Measurements from ENCODE around the gene GANAB.

GANAB gene

DNA sequence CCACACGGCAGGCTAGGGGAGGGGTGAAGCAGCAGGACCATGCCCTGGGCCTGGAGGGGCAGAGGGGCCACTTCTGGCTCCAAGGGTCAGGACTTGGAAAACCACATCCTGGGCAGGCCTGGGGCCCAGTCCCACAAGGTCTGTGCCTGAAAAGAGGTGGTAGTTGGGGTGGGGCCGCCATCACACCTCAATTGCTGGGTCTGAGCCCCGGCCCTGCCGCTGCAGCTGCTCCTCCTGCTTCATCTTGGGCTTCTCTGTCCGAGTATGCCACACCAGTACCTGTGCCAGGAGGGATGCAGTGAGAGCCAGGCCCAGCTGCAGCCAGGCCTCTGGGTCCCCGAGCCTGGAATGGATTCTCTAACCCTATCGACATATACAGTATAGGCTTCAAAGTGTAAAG, 30.9 kb downstream of the GANAB start:
- Histone ChIP-seq H2AFZ (ENCODE audit: low read length) (no peak overlapping the region), H3K27me3 (ENCODE audit: insufficient read depth, low read length, poor library complexity, severe bottlenecking) (no peaks in the 10 kb centered on the region), H3K36me3 (ENCODE audit: insufficient read depth, low read length) (no peaks in the 10 kb centered on the region), H4K20me1 (ENCODE audit: insufficient read depth, low read length, poor library complexity, severe bottlenecking) (no peaks in the 10 kb centered on the region), H3K4me2 (ENCODE audit: low read depth, low read length, poor library complexity, severe bottlenecking) (no peak overlapping the region), H3K79me2 (ENCODE audit: insufficient read depth, low read length) (peaks cover 23% of the 10 kb centered on the region), H3F3A (ENCODE audit: low read depth) (peaks cover 8% of the 10 kb centered on the region), H3K9me2 (replicated peaks; ENCODE audit: low read depth, low read length) (no peaks in the 10 kb centered on the region), H3K4me3 (ENCODE audit: low read length, poor library complexity, severe bottlenecking) (no peak overlapping the region), H3K9ac (ENCODE audit: low read depth, low read length, poor library complexity, severe bottlenecking) (no peak overlapping the region), H3K4me1 (ENCODE audit: insufficient read depth, low read length, poor library complexity, severe bottlenecking) (peaks cover 20% of the 10 kb centered on the region), H3K9me3 (ENCODE audit: insufficient read depth, low read depth, low read length) (no peaks in the 10 kb centered on the region)
- TF ChIP-seq, protein P1, sequence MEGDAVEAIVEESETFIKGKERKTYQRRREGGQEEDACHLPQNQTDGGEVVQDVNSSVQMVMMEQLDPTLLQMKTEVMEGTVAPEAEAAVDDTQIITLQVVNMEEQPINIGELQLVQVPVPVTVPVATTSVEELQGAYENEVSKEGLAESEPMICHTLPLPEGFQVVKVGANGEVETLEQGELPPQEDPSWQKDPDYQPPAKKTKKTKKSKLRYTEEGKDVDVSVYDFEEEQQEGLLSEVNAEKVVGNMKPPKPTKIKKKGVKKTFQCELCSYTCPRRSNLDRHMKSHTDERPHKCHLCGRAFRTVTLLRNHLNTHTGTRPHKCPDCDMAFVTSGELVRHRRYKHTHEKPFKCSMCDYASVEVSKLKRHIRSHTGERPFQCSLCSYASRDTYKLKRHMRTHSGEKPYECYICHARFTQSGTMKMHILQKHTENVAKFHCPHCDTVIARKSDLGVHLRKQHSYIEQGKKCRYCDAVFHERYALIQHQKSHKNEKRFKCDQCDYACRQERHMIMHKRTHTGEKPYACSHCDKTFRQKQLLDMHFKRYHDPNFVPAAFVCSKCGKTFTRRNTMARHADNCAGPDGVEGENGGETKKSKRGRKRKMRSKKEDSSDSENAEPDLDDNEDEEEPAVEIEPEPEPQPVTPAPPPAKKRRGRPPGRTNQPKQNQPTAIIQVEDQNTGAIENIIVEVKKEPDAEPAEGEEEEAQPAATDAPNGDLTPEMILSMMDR (conservative IDR thresholded peaks at IDR 0.05; ENCODE audit: low read length), result no peak
- TF ChIP-seq EZH2phosphoT487 (IDR thresholded peaks at IDR 0.05; ENCODE audit: borderline replicate concordance), result no peak

DNA sequence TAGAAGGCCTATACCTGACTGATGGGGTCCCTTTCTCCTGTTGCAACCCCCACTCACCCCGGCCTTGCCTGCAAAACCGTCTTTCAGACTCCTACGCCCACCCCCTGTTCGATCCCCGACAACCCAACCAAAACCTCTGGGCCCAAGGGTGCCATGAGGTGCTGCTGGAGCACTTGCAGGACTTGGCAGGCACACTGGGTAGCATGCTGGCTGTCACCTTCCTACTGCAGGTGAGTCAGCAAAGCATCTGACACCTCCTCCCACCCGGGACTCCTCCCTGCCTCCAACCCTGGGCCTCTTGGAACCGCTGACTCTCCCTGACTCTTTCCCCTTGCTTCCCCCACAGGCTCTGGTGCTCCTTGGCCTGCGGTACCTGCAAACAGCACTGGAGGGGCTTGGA, 32.1 kb downstream of the GANAB start:
- no peaks in the 10 kb centered on the region for H3K9me3 ChIP-seq (ENCODE audit: insufficient read depth, low read depth, low read length)
- no peak overlapping the region for H3K4me2 ChIP-seq (ENCODE audit: low read depth, low read length, poor library complexity, severe bottlenecking)

DNA sequence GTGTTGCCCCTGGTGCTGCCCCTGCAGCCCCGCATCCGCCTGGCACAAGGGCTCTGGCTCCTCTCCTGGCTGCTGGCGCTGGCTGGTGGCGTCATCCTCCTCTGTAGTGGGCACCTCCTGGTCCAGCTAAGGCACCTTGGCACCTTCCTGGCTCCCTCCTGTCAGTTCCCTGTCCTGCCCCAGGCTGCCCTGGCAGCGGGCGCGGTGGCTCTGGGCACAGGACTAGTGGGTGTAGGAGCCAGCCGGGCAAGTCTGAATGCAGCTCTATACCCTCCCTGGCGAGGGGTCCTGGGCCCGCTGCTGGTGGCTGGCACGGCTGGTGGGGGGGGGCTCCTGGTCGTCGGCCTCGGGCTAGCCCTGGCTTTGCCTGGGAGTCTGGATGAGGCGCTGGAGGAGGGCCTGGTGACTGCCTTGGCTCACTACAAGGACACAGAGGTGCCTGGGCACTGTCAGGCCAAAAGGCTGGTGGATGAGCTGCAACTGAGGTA, 33.1 kb downstream of the GANAB start:
- no peaks in the 10 kb centered on the region for H3K27me3 ChIP-seq (ENCODE audit: insufficient read depth, low read length, poor library complexity, severe bottlenecking)
- H2AFZ ChIP-seq (ENCODE audit: low read length), result no peak overlapping the region
- H3K9me3 ChIP-seq (ENCODE audit: insufficient read depth, low read depth, low read length), result no peaks in the 10 kb centered on the region
- H3K4me2 ChIP-seq (ENCODE audit: low read depth, low read length, poor library complexity, severe bottlenecking), result peak overlapping the region; percentile 81
- H4K20me1 ChIP-seq (ENCODE audit: insufficient read depth, low read length, poor library complexity, severe bottlenecking), result no peaks in the 10 kb centered on the region
- peaks cover 16% of the 10 kb centered on the region for H3K4me1 ChIP-seq (ENCODE audit: insufficient read depth, low read length, poor library complexity, severe bottlenecking)
- peak overlapping the region; percentile 90 for H3K4me3 ChIP-seq (ENCODE audit: low read length, poor library complexity, severe bottlenecking)
- H3K9me2 ChIP-seq (replicated peaks; ENCODE audit: low read depth, low read length), result no peaks in the 10 kb centered on the region
- peaks cover 14% of the 10 kb centered on the region; the same call in 1 of the 2 replicates for H3K79me2 ChIP-seq (ENCODE audit: insufficient read depth, low read length)
- H3K9ac ChIP-seq (ENCODE audit: low read depth, low read length, poor library complexity, severe bottlenecking), result no peak overlapping the region
- peaks cover 8% of the 10 kb centered on the region for H3F3A ChIP-seq (ENCODE audit: low read depth)
- TF ChIP-seq EZH2phosphoT487 (IDR thresholded peaks at IDR 0.05; ENCODE audit: borderline replicate concordance), result no peak
- TF ChIP-seq, protein P1 (conservative IDR thresholded peaks at IDR 0.05; ENCODE audit: low read length), result no peak
- no peaks in the 10 kb centered on the region for H3K36me3 ChIP-seq (ENCODE audit: insufficient read depth, low read length)

More for the DNA sequence above, 32.1 kb downstream of the GANAB start:
- Histone ChIP-seq H3K27me3 (ENCODE audit: insufficient read depth, low read length, poor library complexity, severe bottlenecking) (no peaks in the 10 kb centered on the region), H3K36me3 (ENCODE audit: insufficient read depth, low read length) (no peaks in the 10 kb centered on the region), H3K9me2 (replicated peaks; ENCODE audit: low read depth, low read length) (no peaks in the 10 kb centered on the region), H2AFZ (ENCODE audit: low read length) (no peak overlapping the region), H3K4me1 (ENCODE audit: insufficient read depth, low read length, poor library complexity, severe bottlenecking) (peaks cover 16% of the 10 kb centered on the region), H3K79me2 (ENCODE audit: insufficient read depth, low read length) (peaks cover 17% of the 10 kb centered on the region; the same call in 1 of the 2 replicates), H3F3A (ENCODE audit: low read depth) (peaks cover 8% of the 10 kb centered on the region), H4K20me1 (ENCODE audit: insufficient read depth, low read length, poor library complexity, severe bottlenecking) (no peaks in the 10 kb centered on the region), H3K4me3 (ENCODE audit: low read length, poor library complexity, severe bottlenecking) (no peak overlapping the region), H3K9ac (ENCODE audit: low read depth, low read length, poor library complexity, severe bottlenecking) (peak overlapping the region; percentile 17)
- no peak for TF ChIP-seq EZH2phosphoT487 (IDR thresholded peaks at IDR 0.05; ENCODE audit: borderline replicate concordance)
- TF ChIP-seq, protein P1 (conservative IDR thresholded peaks at IDR 0.05; ENCODE audit: low read length), result no peak
